ENCODE data around the gene DNAH14.

The DNAH14 gene

DNA sequence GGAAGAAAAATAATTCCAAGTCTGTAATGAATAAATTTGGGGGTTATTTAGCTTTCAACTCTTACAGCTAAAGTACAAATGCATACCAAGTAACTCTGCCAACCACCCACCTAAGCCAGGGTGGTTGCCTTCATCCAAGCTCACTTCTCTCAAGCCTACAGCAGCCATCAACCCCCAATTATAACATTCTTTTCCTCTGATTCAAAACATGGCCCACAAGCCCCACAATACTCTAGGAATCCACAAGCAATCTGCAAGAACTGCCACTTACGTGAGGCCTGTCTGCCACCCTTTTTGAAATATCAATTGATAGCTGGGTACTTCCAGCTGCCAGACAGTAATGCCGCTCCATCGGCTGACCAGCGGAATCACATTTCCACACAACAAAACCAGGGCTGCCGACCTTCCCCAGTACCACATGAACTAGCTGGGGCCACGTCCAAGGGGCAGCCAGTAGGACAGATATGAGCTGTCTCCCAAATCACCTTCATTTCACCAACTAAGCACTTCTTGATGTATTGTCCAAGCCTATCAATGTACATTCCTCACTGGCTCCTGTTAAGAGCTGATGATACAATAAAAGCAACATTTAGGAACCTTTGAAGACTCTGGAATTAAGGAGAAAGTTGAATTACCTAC, 495.2 kb downstream of the DNAH14 start:
- CTCF ChIA-PET: interaction anchor here (0.7 to 4.4 kb wide), 5 partner anchors 8 to 554 kb away, joined by 3 to 16 read pairs (median 5); no protein-coding TSS in a partner anchor

DNA sequence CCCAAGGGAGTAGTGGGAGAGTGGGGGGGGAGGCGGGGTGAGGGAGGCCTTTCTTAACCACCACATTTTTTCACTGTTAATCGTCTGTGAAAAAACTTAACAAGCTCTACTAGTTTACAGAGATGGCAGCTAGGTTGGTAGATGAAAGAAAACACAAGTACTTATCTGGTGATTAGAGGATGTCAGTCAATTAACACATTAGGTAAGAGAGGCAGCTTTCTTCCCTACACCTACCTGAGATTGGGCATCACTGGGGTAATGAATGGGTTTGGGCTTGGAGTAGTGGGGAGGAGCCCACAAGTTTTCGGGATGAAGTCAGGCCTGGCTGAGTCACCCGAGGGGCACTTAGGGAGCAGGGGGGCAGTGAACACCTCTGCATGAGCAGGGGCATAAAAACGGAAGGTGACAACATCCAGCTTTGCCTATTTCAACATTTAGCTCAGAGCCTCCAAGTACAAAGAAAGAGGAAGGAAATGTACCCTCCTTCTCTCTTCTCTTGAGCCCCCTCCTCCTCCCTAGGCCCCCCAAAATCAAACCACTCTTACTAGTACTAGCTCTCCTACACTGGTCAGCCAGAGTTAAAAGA, 495.8 kb downstream of the DNAH14 start:
- H3K27ac ChIP-seq (ENCODE audit: extremely low read depth, low read depth, low read length): no peak overlapping the region
- H3K4me1 ChIP-seq (ENCODE audit: control insufficient read depth, insufficient read depth, low read length): peaks cover 34% of the 10 kb centered on the region
- ChIA-PET CTCF (interaction anchor here (0.6 to 4.4 kb wide), 9 partner anchors 9 to 561 kb away, joined by 3 to 16 read pairs (median 4); no protein-coding TSS in a partner anchor), POLR2A (interaction anchor here (0.6 to 1.8 kb wide), 6 partner anchors 29 to 637 kb away, joined by 3 to 7 read pairs (median 4); partner anchors contain the start of genes H3-3A and PYCR2)
- peak overlapping the region; percentile 90 for H3K4me3 ChIP-seq (ENCODE audit: low read depth, low read length)
- H3K9me3 ChIP-seq (ENCODE audit: control insufficient read depth, insufficient read depth, low read depth, low read length): no peaks in the 10 kb centered on the region
- H3K36me3 ChIP-seq (ENCODE audit: control insufficient read depth in 2 of 2, insufficient read depth in 1 of 2, low read length in 2 of 2): peaks cover 17 to 24% of the 10 kb centered on the region in 2 experiments
- TF ChIP-seq ZNF629 (tag by site-specific recombination; IDR thresholded peaks at IDR 0.05) (peak; percentile 93), ZNF623 (tag by site-specific recombination; IDR thresholded peaks at IDR 0.05) (peak; percentile 40), ZNF184 (tag by site-specific recombination; IDR thresholded peaks at IDR 0.05) (peak; percentile 89), ZNF510 (tag by site-specific recombination; IDR thresholded peaks at IDR 0.05; ENCODE audit: insufficient replicate concordance) (no peak), ZNF223 (tag by site-specific recombination; IDR thresholded peaks at IDR 0.05) (no peak), ZNF654 (tag by site-specific recombination; IDR thresholded peaks at IDR 0.05; ENCODE audit: low read depth) (no peak), ZNF311 (tag by site-specific recombination; IDR thresholded peaks at IDR 0.05; ENCODE audit: borderline replicate concordance) (no peak), ZNF585B (tag by site-specific recombination; IDR thresholded peaks at IDR 0.05) (no peak), ZBTB17 (tag by site-specific recombination; IDR thresholded peaks at IDR 0.05) (peak; percentile 24; the same call in 1 of the 2 replicates), ZXDB (tag by site-specific recombination; IDR thresholded peaks at IDR 0.05) (peak; percentile 90), ZNF157 (tag by site-specific recombination; IDR thresholded peaks at IDR 0.05) (no peak)
- TF ChIP-seq, protein P1, sequence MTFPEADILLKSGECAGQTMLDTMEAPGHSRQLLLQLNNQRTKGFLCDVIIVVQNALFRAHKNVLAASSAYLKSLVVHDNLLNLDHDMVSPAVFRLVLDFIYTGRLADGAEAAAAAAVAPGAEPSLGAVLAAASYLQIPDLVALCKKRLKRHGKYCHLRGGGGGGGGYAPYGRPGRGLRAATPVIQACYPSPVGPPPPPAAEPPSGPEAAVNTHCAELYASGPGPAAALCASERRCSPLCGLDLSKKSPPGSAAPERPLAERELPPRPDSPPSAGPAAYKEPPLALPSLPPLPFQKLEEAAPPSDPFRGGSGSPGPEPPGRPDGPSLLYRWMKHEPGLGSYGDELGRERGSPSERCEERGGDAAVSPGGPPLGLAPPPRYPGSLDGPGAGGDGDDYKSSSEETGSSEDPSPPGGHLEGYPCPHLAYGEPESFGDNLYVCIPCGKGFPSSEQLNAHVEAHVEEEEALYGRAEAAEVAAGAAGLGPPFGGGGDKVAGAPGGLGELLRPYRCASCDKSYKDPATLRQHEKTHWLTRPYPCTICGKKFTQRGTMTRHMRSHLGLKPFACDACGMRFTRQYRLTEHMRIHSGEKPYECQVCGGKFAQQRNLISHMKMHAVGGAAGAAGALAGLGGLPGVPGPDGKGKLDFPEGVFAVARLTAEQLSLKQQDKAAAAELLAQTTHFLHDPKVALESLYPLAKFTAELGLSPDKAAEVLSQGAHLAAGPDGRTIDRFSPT (tag by site-specific recombination; IDR thresholded peaks at IDR 0.05): peak; percentile 92; the same call in 1 of the 2 replicates
- TF ChIP-seq, protein P2, sequence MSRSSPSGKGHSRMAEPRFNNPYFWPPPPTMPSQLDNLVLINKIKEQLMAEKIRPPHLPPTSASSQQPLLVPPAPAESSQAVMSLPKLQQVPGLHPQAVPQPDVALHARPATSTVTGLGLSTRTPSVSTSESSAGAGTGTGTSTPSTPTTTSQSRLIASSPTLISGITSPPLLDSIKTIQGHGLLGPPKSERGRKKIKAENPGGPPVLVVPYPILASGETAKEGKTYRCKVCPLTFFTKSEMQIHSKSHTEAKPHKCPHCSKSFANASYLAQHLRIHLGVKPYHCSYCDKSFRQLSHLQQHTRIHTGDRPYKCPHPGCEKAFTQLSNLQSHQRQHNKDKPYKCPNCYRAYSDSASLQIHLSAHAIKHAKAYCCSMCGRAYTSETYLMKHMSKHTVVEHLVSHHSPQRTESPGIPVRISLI (tag by site-specific recombination; IDR thresholded peaks at IDR 0.05): peak; percentile 99
- TF ChIP-seq, protein P3, sequence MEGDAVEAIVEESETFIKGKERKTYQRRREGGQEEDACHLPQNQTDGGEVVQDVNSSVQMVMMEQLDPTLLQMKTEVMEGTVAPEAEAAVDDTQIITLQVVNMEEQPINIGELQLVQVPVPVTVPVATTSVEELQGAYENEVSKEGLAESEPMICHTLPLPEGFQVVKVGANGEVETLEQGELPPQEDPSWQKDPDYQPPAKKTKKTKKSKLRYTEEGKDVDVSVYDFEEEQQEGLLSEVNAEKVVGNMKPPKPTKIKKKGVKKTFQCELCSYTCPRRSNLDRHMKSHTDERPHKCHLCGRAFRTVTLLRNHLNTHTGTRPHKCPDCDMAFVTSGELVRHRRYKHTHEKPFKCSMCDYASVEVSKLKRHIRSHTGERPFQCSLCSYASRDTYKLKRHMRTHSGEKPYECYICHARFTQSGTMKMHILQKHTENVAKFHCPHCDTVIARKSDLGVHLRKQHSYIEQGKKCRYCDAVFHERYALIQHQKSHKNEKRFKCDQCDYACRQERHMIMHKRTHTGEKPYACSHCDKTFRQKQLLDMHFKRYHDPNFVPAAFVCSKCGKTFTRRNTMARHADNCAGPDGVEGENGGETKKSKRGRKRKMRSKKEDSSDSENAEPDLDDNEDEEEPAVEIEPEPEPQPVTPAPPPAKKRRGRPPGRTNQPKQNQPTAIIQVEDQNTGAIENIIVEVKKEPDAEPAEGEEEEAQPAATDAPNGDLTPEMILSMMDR (tag by site-specific recombination; IDR thresholded peaks at IDR 0.05): no peak
- TF ChIP-seq, protein P4, sequence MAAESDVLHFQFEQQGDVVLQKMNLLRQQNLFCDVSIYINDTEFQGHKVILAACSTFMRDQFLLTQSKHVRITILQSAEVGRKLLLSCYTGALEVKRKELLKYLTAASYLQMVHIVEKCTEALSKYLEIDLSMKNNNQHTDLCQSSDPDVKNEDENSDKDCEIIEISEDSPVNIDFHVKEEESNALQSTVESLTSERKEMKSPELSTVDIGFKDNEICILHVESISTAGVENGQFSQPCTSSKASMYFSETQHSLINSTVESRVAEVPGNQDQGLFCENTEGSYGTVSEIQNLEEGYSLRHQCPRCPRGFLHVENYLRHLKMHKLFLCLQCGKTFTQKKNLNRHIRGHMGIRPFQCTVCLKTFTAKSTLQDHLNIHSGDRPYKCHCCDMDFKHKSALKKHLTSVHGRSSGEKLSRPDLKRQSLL (tag by site-specific recombination; IDR thresholded peaks at IDR 0.05): no peak
- TF ChIP-seq, protein P5, sequence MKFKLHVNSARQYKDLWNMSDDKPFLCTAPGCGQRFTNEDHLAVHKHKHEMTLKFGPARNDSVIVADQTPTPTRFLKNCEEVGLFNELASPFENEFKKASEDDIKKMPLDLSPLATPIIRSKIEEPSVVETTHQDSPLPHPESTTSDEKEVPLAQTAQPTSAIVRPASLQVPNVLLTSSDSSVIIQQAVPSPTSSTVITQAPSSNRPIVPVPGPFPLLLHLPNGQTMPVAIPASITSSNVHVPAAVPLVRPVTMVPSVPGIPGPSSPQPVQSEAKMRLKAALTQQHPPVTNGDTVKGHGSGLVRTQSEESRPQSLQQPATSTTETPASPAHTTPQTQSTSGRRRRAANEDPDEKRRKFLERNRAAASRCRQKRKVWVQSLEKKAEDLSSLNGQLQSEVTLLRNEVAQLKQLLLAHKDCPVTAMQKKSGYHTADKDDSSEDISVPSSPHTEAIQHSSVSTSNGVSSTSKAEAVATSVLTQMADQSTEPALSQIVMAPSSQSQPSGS (tag by site-specific recombination; IDR thresholded peaks at IDR 0.05; ENCODE audit: low read depth): no peak
- TF ChIP-seq, protein P6, sequence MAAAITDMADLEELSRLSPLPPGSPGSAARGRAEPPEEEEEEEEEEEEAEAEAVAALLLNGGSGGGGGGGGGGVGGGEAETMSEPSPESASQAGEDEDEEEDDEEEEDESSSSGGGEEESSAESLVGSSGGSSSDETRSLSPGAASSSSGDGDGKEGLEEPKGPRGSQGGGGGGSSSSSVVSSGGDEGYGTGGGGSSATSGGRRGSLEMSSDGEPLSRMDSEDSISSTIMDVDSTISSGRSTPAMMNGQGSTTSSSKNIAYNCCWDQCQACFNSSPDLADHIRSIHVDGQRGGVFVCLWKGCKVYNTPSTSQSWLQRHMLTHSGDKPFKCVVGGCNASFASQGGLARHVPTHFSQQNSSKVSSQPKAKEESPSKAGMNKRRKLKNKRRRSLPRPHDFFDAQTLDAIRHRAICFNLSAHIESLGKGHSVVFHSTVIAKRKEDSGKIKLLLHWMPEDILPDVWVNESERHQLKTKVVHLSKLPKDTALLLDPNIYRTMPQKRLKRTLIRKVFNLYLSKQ (tag by site-specific recombination; IDR thresholded peaks at IDR 0.05; ENCODE audit: borderline replicate concordance): no peak

More for the DNA sequence above, 495.2 kb downstream of the DNAH14 start:
- peaks cover 23 to 29% of the 10 kb centered on the region in 2 experiments for H3K36me3 ChIP-seq (ENCODE audit: control insufficient read depth in 2 of 2, insufficient read depth in 1 of 2, low read length in 2 of 2)
- peak overlapping the region; percentile 4 for H3K4me3 ChIP-seq (ENCODE audit: low read depth, low read length)
- peaks cover 34% of the 10 kb centered on the region for H3K4me1 ChIP-seq (ENCODE audit: control insufficient read depth, insufficient read depth, low read length)
- peak overlapping the region; percentile 42; the same call in 1 of the 2 replicates for H3K27ac ChIP-seq (ENCODE audit: extremely low read depth, low read depth, low read length)
- no peaks in the 10 kb centered on the region for H3K9me3 ChIP-seq (ENCODE audit: control insufficient read depth, insufficient read depth, low read depth, low read length)
- peak; percentile 54 for TF ChIP-seq SP7 (tag by site-specific recombination; IDR thresholded peaks at IDR 0.05)
- TF ChIP-seq ZNF600 (tag by site-specific recombination; IDR thresholded peaks at IDR 0.05): peak; percentile 77
- no peak for TF ChIP-seq ZNF433 (tag by site-specific recombination; IDR thresholded peaks at IDR 0.05; ENCODE audit: low read depth)
- TF ChIP-seq KLF10 (tag by site-specific recombination; IDR thresholded peaks at IDR 0.05): no peak
- TF ChIP-seq ZFHX2 (tag by site-specific recombination; conservative IDR thresholded peaks at IDR 0.05): peak; percentile 83
- TF ChIP-seq ZNF660 (tag by site-specific recombination; IDR thresholded peaks at IDR 0.05): peak; percentile 4; the same call in 1 of the 2 replicates
- TF ChIP-seq ZNF473 (tag by site-specific recombination; IDR thresholded peaks at IDR 0.05): no peak
- TF ChIP-seq ZNF426 (tag by site-specific recombination; IDR thresholded peaks at IDR 0.05): no peak
- TF ChIP-seq ZNF274 (IDR thresholded peaks at IDR 0.05; ENCODE audit: low read length): no peak
- no peak for TF ChIP-seq ZNF274 (tag by site-specific recombination; IDR thresholded peaks at IDR 0.05; ENCODE audit: borderline replicate concordance)
- peak; percentile 70 for TF ChIP-seq EGR2 (tag by site-specific recombination; IDR thresholded peaks at IDR 0.05; ENCODE audit: low read depth)
- TF ChIP-seq, protein P7, sequence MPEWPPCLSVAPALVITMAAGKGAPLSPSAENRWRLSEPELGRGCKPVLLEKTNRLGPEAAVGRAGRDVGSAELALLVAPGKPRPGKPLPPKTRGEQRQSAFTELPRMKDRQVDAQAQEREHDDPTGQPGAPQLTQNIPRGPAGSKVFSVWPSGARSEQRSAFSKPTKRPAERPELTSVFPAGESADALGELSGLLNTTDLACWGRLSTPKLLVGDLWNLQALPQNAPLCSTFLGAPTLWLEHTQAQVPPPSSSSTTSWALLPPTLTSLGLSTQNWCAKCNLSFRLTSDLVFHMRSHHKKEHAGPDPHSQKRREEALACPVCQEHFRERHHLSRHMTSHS (tag by site-specific recombination; IDR thresholded peaks at IDR 0.05): no peak
- POLR2A ChIA-PET: interaction anchor here (0.5 to 1.8 kb wide), 7 partner anchors 15 to 638 kb away, joined by 3 to 7 read pairs (median 4); partner anchors contain the start of genes H3-3A and PYCR2
